Inflammatory macrophage (primary cell): ENCODE measurements around the gene CT83.

Source experiments
- DNase-seq, 2 donors: peaks; one replicate each; pipeline ENCODE4 v3.0.0-alpha.2; 2020 to 2022
- total RNA-seq, 18 experiments: gene quantifications; one replicate each; lab custom pipeline; 2026; ENCODE audit warnings: mixed read lengths in 6 of 18, inconsistent platforms in 2 of 18; lab: John Stamatoyannopoulos, UW

The CT83 gene, protein sequence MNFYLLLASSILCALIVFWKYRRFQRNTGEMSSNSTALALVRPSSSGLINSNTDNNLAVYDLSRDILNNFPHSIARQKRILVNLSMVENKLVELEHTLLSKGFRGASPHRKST
- 0 reads per million in 18 experiments for total RNA-seq

DNA sequence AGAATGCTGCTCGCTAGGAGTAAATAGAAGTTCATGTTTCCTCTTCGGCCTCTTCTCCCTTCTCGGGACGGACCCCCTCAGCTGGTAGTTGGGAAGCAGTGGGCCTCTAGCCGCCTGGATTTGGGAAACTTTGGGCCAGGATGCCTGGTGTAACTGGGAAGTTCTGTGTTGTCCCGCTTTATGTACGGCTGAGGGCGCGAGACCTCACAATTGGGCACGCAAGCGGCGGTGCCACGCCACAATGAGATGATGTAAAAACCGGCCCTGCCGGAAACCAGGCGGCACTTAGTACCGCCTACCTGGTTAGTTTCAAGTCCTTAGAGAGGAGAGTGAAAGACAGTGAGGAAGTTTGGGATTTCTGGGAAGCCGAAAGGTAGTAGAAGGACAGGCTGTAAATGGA is at the start of gene CT83:
Gene CT83, minus strand, starts transcription at position 155 of the 400 bp plus-strand sequence. Its CDS starts 120 bp downstream, at position 35.
- DNase-seq = no peak

DNA sequence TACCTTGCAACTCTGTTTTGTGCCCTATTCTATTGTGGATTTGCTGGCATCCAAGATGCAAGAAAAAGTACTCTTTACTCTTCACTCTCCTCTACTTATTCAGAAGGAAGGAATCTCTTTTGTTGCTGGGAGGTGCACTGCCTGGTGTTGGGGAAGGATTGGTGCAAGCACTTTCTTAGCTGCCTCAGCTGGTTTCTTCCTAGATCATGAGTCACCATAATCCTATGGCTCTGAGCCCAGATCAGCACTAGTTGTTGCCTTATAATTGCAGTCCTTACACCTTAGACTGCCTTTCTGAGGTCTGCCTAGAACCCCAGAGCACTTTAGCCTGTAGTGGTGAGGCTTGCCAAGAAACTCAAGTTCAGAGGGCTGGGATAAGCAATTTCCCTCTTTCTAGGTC is 37.0 kb upstream of the CT83 start:
- no peak for DNase-seq

DNA sequence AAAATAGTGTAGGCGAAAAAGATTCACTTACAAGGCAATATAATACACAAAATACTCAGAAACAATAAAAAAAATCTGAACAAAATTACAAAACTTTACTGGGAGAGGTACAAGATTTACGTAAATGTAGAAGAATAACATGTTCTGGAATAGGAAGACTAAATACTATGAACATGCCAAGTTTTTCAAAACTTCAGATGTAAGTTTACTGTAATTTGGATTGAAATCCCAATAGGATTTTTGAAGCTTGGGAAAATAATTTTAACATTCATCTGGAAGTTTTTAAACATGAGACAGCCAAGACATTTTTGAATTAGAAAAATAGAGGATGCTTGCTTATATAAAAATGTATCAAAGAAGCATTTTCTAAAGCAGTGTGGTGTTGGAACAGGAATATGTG is 30.5 kb upstream of the CT83 start:
- DNase-seq = no peak

DNA sequence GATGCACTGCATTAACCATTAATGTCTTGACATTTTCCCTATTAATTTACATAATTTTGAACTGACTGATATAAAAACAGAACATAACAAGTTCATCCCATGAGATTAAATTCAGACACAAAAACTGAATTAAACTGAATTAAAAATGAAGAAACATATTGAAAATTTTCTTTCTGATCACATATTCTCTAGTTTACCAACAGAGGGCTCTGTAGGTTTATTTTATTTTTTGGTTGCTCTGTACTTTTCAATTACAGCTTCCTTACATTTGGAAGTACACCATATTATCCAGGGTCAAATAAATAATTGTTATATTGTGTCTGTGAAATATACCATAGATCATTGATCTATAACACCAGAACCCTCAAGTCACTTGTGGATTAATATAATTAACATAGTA is 27.3 kb upstream of the CT83 start:
- DNase-seq = no peak

DNA sequence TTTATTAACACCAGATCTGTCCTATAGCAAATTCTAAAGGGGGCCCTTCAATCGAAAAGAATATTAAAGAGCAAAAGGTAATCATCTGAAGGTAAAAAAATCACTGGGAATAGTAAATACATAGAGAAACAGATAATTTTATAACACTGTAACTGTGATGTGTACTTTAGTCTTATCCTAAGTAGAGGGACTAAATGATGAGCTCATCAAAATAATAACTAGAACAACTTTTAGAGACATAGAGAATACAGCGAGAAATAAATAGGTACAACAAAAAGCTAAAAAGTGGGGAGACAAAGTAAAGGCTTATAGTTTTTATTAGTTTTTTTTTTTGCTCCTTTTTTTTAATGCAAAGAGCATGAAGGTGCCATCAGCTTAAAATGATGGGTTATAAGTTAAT is 17.3 kb upstream of the CT83 start:
- no peak for DNase-seq

DNA sequence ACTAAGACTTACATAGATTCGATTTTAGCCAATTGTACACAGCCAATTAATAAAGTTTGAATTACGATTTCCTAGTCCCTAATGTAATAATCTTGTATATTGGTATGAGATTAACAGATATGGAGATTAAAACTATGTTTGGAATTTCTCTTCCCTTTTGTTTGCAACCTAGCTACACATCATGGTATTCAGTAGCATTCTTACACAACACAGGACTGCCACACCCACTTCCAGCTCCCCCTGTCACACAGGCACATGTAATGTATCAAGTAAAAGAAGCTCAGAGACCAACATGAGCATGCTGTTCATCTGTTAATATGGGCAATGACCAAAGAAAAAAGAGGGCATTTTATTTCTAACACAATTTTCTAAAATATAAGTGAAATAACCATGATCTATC is 13.6 kb downstream of the CT83 start:
- DNase-seq = no peak

DNA sequence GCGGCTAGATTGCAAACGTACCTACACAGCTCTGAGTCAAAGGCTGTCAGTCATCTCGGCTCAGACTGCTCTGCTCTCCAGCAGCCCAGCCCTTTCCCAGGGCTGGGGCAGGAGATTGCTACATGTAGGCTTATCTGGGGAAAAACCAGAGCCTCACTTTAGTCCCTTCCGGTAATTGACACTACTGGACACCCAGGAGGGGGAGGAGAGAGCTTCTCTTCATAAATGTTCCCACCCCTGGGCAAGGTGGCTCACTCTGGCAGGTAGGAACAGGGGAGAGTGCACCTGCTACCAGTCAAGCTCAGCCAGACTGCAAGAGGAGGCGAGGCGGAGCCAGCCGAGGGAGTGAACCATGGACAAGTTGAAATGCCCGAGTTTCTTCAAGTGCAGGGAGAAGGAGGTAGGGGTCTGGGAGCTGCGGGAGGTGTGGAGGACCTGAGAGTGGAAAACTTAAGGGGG is 26.4 kb downstream of the CT83 start, which contains the start of gene SLC6A14:
Gene SLC6A14, plus strand, starts transcription at position 249 of the 459 bp plus-strand sequence. Its CDS starts 104 bp downstream, at position 353.
- DNase-seq = no peak

DNA sequence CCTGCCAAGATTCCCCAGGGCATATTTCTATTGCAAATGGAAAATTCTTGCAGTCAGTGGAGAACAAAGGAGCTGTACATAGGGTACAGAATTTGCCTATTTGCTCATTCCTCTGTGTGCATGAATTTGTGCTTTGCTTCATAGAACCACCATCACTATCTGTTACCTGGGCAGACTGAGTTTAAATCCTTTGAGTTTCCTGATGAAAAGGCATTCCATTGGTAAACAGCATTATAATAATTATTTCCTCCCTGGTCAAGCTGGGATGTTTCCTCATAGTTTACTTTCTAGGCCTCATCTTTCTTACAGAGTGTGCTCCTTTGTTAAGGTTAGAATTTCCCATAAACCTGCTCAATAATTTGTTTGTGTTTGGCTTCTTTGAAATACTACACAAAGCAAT is 27.2 kb downstream of the CT83 start:
- DNase-seq = no peak

DNA sequence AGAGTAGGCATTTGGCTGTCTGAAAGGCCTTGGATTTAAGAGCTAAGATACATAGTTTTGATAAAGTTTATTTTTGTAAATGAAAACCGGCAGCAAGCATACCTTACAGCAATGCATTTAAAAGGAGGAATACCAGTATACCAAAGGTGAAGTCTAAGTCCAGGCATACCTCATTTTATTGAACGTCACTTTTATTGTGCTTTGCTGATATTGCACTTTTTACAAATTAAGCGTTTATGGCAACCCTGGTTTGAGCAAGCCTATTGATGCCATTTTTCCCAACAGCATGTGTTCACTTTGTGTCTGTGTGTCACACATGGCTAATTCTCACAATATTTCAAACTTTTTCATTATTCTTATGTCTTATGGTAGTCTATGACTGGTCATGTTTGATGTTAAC is 34.8 kb downstream of the CT83 start:
- DNase-seq = no peak

DNA sequence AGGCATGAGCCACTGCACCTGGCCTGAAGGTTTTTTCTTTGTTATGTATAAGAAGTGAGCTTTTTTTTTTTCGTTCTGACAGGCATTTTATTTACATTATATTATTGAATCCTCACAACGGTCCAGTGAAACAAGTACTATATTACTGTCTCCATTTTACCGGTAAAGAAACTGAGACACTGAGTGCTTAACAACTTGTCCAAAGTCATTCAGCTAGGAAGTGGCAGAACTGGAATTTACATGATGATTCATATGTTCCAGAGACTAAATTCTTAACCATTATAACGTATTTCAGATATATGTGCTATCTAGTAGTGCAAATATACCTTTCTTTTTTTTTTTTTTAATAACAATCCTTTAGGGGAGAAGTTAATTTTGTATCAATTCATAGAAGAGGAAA is 44.8 kb downstream of the CT83 start:
- DNase-seq = no peak

DNA sequence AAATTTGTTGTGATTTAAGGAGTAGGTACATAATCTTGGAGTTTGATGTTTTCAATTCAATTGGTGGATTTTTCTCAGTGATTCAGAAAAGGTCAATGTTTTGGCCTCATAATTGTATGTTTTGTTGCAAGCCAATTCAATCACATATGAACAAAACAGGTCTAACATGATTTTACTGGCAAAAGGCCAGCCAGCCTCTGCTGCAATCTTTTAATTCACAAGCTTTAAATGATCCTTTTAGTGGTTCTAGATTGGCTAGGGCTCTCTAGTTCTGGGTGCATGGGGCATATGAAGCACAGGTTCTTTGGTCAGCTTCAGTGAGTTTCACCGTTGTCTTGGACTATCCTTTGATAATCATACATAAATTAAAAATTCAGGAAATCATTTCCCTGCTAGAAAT is 45.6 kb downstream of the CT83 start:
- DNase-seq = no peak

DNA sequence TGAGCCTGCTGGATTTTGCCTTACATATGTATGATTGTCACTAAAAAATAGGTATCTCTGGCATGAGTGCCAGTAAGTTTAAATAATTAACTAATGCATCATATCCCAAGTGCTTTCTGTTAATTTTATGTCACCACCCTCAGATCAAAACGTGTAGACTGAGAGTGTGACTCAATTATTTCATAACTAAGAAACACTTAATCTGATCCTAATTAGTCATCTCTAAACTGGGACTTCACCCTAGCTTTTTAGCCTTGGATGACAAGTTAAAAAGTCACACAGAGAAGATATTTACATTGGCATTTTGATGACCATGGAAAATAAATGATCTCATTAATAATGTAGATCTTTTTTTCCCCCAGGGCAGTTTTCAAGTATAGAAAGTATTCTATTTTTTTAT is 49.5 kb downstream of the CT83 start:
- DNase-seq = no peak
